HEK293 (cell line): ENCODE data around the gene DCAF15.

Source experiments
- CTCF ChIA-PET: fragments of 350-600 bp; formaldehyde crosslinking; extraction: SDS; loops from one replicate; lab custom pipeline; 2021; ENCODE audit warnings: antibody characterized with exemption; lab: Yijun Ruan, JAX
- POLR2A ChIA-PET: fragments of 300-600 bp; formaldehyde crosslinking; extraction: SDS; loops from one replicate; lab custom pipeline; 2020; ENCODE audit warnings: antibody characterized with exemption, inconsistent platforms; lab: Yijun Ruan, JAX
- H3K27ac ChIP-seq: fragments of 200-500 bp; sonication (Bioruptor generic); 2 replicates; pipeline ENCODE4 v1.5.1; 2014; ENCODE audit warnings: low read depth, low read length, control low read depth, inconsistent platforms; ENCODE audit errors: extremely low read depth
- H3K36me3 ChIP-seq, 2 experiments: fragments of 200-500 bp in 1 of 2; sonication (Bioruptor generic) in 1 of 2; 1 replicate in 1 of 2; 2 replicates in 1 of 2; pipeline ENCODE4 v1.5.1; 2014 to 2017; ENCODE audit warnings: inconsistent platforms in 2 of 2, low read length in 2 of 2; ENCODE audit not compliant: control insufficient read depth in 2 of 2, insufficient read depth in 1 of 2
- H3K4me1 ChIP-seq: fragments of 200-500 bp; sonication (Bioruptor generic); 2 replicates; pipeline ENCODE4 v1.5.1; 2014; ENCODE audit warnings: mild to moderate bottlenecking, low read length, inconsistent platforms; ENCODE audit not compliant: control insufficient read depth, insufficient read depth
- H3K4me3 ChIP-seq: 2 replicates; pipeline ENCODE4 v1.5.1; 2011; ENCODE audit warnings: low read depth, mild to moderate bottlenecking, control low read depth, low read length, moderate library complexity
- H3K9me3 ChIP-seq: fragments of 200-500 bp; sonication (Bioruptor generic); 2 replicates; pipeline ENCODE4 v1.5.1; 2014; ENCODE audit warnings: low read depth, low read length, inconsistent platforms; ENCODE audit not compliant: control insufficient read depth, insufficient read depth
- GLIS1 ChIP-seq: fragments of 450-650 bp; formaldehyde crosslinking; IDR thresholded peaks from 2 replicates; pipeline ENCODE4 v1.5.1; 2016; ENCODE audit warnings: missing biosample characterization, missing genetic modification characterization
- IKZF3 ChIP-seq: fragments of 450-650 bp; IDR thresholded peaks from 2 replicates; pipeline ENCODE4 v1.5.0; 2018; ENCODE audit warnings: missing biosample characterization, mild to moderate bottlenecking, missing genetic modification characterization, moderate library complexity
- KLF1 ChIP-seq: fragments of 450-650 bp; formaldehyde crosslinking; IDR thresholded peaks from 2 replicates; pipeline ENCODE4 v1.5.1; 2016; ENCODE audit warnings: missing biosample characterization, missing genetic modification characterization
- KLF16 ChIP-seq: fragments of 450-650 bp; formaldehyde crosslinking; IDR thresholded peaks from 2 replicates; pipeline ENCODE4 v1.5.1; 2017; ENCODE audit warnings: missing biosample characterization, missing genetic modification characterization
- KLF8 ChIP-seq: fragments of 450-650 bp; formaldehyde crosslinking; IDR thresholded peaks from 2 replicates; pipeline ENCODE4 v1.5.1; 2016; ENCODE audit warnings: missing biosample characterization, missing genetic modification characterization
- SP2 ChIP-seq: fragments of 450-650 bp; formaldehyde crosslinking; IDR thresholded peaks from 2 replicates; pipeline ENCODE4 v1.5.1; 2016; ENCODE audit warnings: missing biosample characterization, missing genetic modification characterization
- YY1 ChIP-seq: fragments of 450-650 bp; formaldehyde crosslinking; IDR thresholded peaks from 2 replicates; pipeline ENCODE4 v1.5.1; 2018; ENCODE audit warnings: missing biosample characterization, missing genetic modification characterization
- ZNF174 ChIP-seq: fragments of 450-650 bp; formaldehyde crosslinking; IDR thresholded peaks from 2 replicates; pipeline ENCODE4 v1.5.0; 2017; ENCODE audit warnings: missing biosample characterization, mild to moderate bottlenecking, missing genetic modification characterization
- ZNF184 ChIP-seq: fragments of 450-650 bp; IDR thresholded peaks from 2 replicates; pipeline ENCODE4 v1.5.1; 2018; ENCODE audit warnings: missing biosample characterization, mild to moderate bottlenecking, missing genetic modification characterization
- ZNF404 ChIP-seq: fragments of 450-650 bp; formaldehyde crosslinking; IDR thresholded peaks from 2 replicates; pipeline ENCODE4 v1.5.1; 2017; ENCODE audit warnings: missing biosample characterization, missing genetic modification characterization
- ZNF423 ChIP-seq: fragments of 450-650 bp; formaldehyde crosslinking; IDR thresholded peaks from 2 replicates; pipeline ENCODE4 v1.5.1; 2016; ENCODE audit warnings: missing biosample characterization, missing genetic modification characterization
- ZNF426 ChIP-seq: fragments of 450-650 bp; formaldehyde crosslinking; IDR thresholded peaks from 2 replicates; pipeline ENCODE4 v1.5.1; 2017; ENCODE audit warnings: missing biosample characterization, missing genetic modification characterization, mild to moderate bottlenecking, inconsistent platforms, moderate library complexity
- ZNF548 ChIP-seq: fragments of 450-650 bp; formaldehyde crosslinking; IDR thresholded peaks from 2 replicates; pipeline ENCODE4 v1.5.1; 2016; ENCODE audit warnings: missing biosample characterization, missing genetic modification characterization
- ZNF555 ChIP-seq: fragments of 450-650 bp; formaldehyde crosslinking; conservative IDR thresholded peaks from 2 replicates; pipeline ENCODE4 v1.5.1; 2017; ENCODE audit warnings: missing biosample characterization, mild to moderate bottlenecking, missing genetic modification characterization, inconsistent platforms
- ZNF571 ChIP-seq: fragments of 450-650 bp; formaldehyde crosslinking; IDR thresholded peaks from 2 replicates; pipeline ENCODE4 v1.5.0; 2017; ENCODE audit warnings: missing biosample characterization, missing genetic modification characterization

The DCAF15 gene

GRCh38 chr19:13975870-13976269, 23.6 kb downstream of the DCAF15 start:
- peaks cover 20 to 53% of the 10 kb centered on the region in 2 experiments; a peak in 2 of 3 replicates for H3K36me3 ChIP-seq
- H3K27ac ChIP-seq = no peak overlapping the region
- POLR2A ChIA-PET = no interaction called here
- H3K4me3 ChIP-seq = no peak overlapping the region
- no peaks in the 10 kb centered on the region; the same call in 1 of the 2 replicates for H3K4me1 ChIP-seq
- TF ChIP-seq ZNF571 (tag by site-specific recombination) = no peak
- TF ChIP-seq, all 188 proteins: peak for 0
- no peaks in the 10 kb centered on the region for H3K9me3 ChIP-seq
- CTCF ChIA-PET = interaction anchor here (0.7 kb wide), 1 partner anchor 605 kb away, joined by 3 read pairs; no protein-coding TSS in a partner anchor

- ChIA-PET POLR2A (no interaction called here), CTCF (interaction anchor here (0.6 to 0.7 kb wide), 2 partner anchors 182 to 606 kb away, joined by 3 read pairs; no protein-coding TSS in a partner anchor)
- Histone ChIP-seq H3K36me3 (peaks cover 20 to 53% of the 10 kb centered on the region in 2 experiments; a peak in 2 of 3 replicates), H3K4me3 (no peak overlapping the region), H3K27ac (no peak overlapping the region), H3K4me1 (no peaks in the 10 kb centered on the region; the same call in 1 of the 2 replicates), H3K9me3 (no peaks in the 10 kb centered on the region)
- TF ChIP-seq GLIS1 (tag by site-specific recombination) (no peak), ZNF555 (no peak), ZNF184 (tag by site-specific recombination) (no peak), ZNF548 (tag by site-specific recombination) (no peak), KLF16 (tag by site-specific recombination) (no peak)
These were observed 24.1 kb downstream of the DCAF15 start for GRCh38 chr19:13976446-13976845.

GRCh38 chr19:13977803-13978202, 25.5 kb downstream of the DCAF15 start:
- no peak overlapping the region for H3K4me3 ChIP-seq
- POLR2A ChIA-PET = interaction anchor here (0.6 to 1.3 kb wide), 3 partner anchors 27 to 66 kb away, joined by 3 to 5 read pairs (median 3); partner anchors contain the start of gene RFX1
- H3K36me3 ChIP-seq = peaks cover 16 to 61% of the 10 kb centered on the region in 2 experiments; a peak in 2 of 3 replicates
- H3K9me3 ChIP-seq = no peaks in the 10 kb centered on the region
- TF ChIP-seq ZNF404 (no peak), GLIS1 (tag by site-specific recombination) (no peak), IKZF3 (tag by site-specific recombination) (no peak), ZNF174 (no peak)
- CTCF ChIA-PET = no interaction called here
- no peaks in the 10 kb centered on the region; the same call in 1 of the 2 replicates for H3K4me1 ChIP-seq
- no peak overlapping the region for H3K27ac ChIP-seq

GRCh38 chr19:13978351-13979243, 26.3 kb downstream of the DCAF15 start:
- ChIA-PET POLR2A (interaction anchor here (1.0 to 1.3 kb wide), 2 partner anchors 26 to 28 kb away, joined by 3 to 5 read pairs; partner anchors contain the start of gene RFX1), CTCF (interaction anchor here (1.0 kb wide), 1 partner anchor 170 kb away, joined by 3 read pairs; no protein-coding TSS in a partner anchor)
- TF ChIP-seq YY1 (tag by site-specific recombination) (no peak), ZNF426 (tag by site-specific recombination) (no peak), GLIS1 (tag by site-specific recombination) (no peak), KLF8 (tag by site-specific recombination) (peak; percentile 43; the same call in 1 of the 2 replicates), ZNF555 (no peak), ZNF423 (tag by site-specific recombination) (no peak), SP2 (tag by site-specific recombination) (peak; percentile 24; the same call in 1 of the 2 replicates), KLF1 (tag by site-specific recombination) (peak; percentile 85)
- H3K27ac ChIP-seq = no peak overlapping the region
- no peaks in the 10 kb centered on the region for H3K9me3 ChIP-seq
- no peaks in the 10 kb centered on the region; the same call in 1 of the 2 replicates for H3K4me1 ChIP-seq
- H3K36me3 ChIP-seq = peaks cover 10 to 62% of the 10 kb centered on the region in 2 experiments; a peak in 2 of 3 replicates
- no peak overlapping the region for H3K4me3 ChIP-seq
